Panc1 (cell line): Measurements from ENCODE around the gene PAPOLB.

Experiments used
- POLR2AphosphoS5 ChIP-seq: IDR thresholded peaks from 2 replicates; pipeline ENCODE4 v1.6.1; 2012; ENCODE audit warnings: mild to moderate bottlenecking, low read depth, low read length, moderate library complexity
- REST ChIP-seq, 2 experiments: IDR thresholded peaks; 2 replicates each; pipeline ENCODE4 v1.6.1; 2011 to 2012; ENCODE audit warnings: low read depth in 2 of 2, control low read depth in 1 of 2, low read length in 1 of 2, mild to moderate bottlenecking in 1 of 2, moderate library complexity in 1 of 2; ENCODE audit not compliant: insufficient read depth in 1 of 2
- TF ChIP-seq, protein P1 (sequence below): fragments of 450-650 bp; IDR thresholded peaks from 2 replicates; pipeline ENCODE4 v1.5.1; 2017; ENCODE audit warnings: mild to moderate bottlenecking

DNA sequence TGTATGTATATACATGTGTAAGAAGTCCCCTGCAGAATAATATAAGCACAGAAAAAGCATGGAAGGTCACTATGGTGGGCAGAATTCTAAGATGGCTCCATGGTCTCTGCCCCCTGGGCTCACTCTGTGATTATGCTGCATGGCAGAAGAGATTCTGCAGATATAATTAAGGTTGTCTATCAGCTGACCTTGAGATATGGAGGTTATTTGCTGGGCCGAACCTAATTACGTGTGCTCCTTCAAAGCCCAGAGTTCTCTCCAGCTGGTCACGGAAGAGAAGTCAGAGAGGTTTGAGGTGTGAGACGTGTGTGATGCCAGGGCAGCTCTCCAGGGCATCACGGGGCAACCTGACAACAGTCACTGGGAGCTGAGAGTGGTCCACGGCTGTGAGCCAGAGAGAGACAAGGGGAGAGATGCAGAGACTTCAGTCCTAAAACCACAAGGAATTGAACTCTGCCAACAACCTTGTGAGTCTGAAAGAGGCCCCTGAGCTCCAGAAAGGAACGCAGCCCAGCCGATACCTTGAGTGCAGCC lies 11.5 kb downstream of the PAPOLB start:
- TF ChIP-seq, protein P1, sequence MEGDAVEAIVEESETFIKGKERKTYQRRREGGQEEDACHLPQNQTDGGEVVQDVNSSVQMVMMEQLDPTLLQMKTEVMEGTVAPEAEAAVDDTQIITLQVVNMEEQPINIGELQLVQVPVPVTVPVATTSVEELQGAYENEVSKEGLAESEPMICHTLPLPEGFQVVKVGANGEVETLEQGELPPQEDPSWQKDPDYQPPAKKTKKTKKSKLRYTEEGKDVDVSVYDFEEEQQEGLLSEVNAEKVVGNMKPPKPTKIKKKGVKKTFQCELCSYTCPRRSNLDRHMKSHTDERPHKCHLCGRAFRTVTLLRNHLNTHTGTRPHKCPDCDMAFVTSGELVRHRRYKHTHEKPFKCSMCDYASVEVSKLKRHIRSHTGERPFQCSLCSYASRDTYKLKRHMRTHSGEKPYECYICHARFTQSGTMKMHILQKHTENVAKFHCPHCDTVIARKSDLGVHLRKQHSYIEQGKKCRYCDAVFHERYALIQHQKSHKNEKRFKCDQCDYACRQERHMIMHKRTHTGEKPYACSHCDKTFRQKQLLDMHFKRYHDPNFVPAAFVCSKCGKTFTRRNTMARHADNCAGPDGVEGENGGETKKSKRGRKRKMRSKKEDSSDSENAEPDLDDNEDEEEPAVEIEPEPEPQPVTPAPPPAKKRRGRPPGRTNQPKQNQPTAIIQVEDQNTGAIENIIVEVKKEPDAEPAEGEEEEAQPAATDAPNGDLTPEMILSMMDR: no peak
- TF ChIP-seq REST (IDR thresholded peaks at IDR 0.05; ENCODE audit: insufficient read depth in 1 of 2, low read depth in 2 of 2, low read length in 1 of 2) (no peak), POLR2AphosphoS5 (no peak)
